ENCODE measurements around the gene MRPL48.
"Not testable (repeated sequence)": the region's sequence is repeated elsewhere in the genome, so short reads cannot be mapped to it uniquely, and the experiment has no call there.

MRPL48 gene

GRCh38 chr11:73839123-73839457 lies 51.4 kb downstream of the MRPL48 start:
- DNase-seq (ENCODE audit: low spot score), result no peak

GRCh38 chr11:73851046-73851764 lies 63.5 kb downstream of the MRPL48 start:
- no peak for DNase-seq (ENCODE audit: low spot score)

- DNase-seq (ENCODE audit: low spot score), result no peak
These were observed 64.4 kb downstream of the MRPL48 start for GRCh38 chr11:73852049-73852448.

GRCh38 chr11:73854680-73855079 lies 67.0 kb downstream of the MRPL48 start:
- no peak for DNase-seq (ENCODE audit: low spot score)

- no peak for DNase-seq (ENCODE audit: low spot score)
These were observed 68.4 kb downstream of the MRPL48 start for GRCh38 chr11:73856031-73856567.

- DNase-seq (ENCODE audit: low spot score), result no peak
These were observed 72.0 kb downstream of the MRPL48 start for GRCh38 chr11:73859671-73860070.

GRCh38 chr11:73860202-73860601 lies 72.5 kb downstream of the MRPL48 start:
- DNase-seq (ENCODE audit: low spot score), result no peak

- no peak for DNase-seq (ENCODE audit: low spot score)
These were observed 75.3 kb downstream of the MRPL48 start for GRCh38 chr11:73862986-73863385.

- no peak for DNase-seq (ENCODE audit: low spot score)
These were observed 78.5 kb downstream of the MRPL48 start for GRCh38 chr11:73866095-73866579.

- DNase-seq (ENCODE audit: low spot score), result no peak
These were observed 78.9 kb downstream of the MRPL48 start for GRCh38 chr11:73866586-73866996.

GRCh38 chr11:73869332-73869949 lies 81.8 kb downstream of the MRPL48 start:
- DNase-seq (ENCODE audit: low spot score), result no peak

GRCh38 chr11:73870261-73870660 lies 82.6 kb downstream of the MRPL48 start:
- DNase-seq (ENCODE audit: low spot score), result no peak

- DNase-seq (ENCODE audit: low spot score), result no peak
These were observed 85.2 kb downstream of the MRPL48 start for GRCh38 chr11:73872749-73873357.

GRCh38 chr11:73875380-73875779 lies 87.7 kb downstream of the MRPL48 start:
- no peak for DNase-seq (ENCODE audit: low spot score)

GRCh38 chr11:73875840-73876239 lies 88.2 kb downstream of the MRPL48 start:
- no peak for DNase-seq (ENCODE audit: low spot score)

GRCh38 chr11:73876424-73877310 lies 89.0 kb downstream of the MRPL48 start, which contains the start of the genes COA4 and PAAF1:
Gene COA4, minus strand, starts transcription at chr11:73876846. Its CDS starts 3,468 bp downstream, at chr11:73873378.
Gene PAAF1, plus strand, starts transcription at chr11:73876999. Its CDS starts 23 bp downstream, at chr11:73877022.
- DNase-seq (ENCODE audit: low spot score), result peak; percentile 98

- no peak for DNase-seq (ENCODE audit: low spot score)
These were observed 91.1 kb downstream of the MRPL48 start for GRCh38 chr11:73878771-73879170.

GRCh38 chr11:73880449-73880848 lies 92.8 kb downstream of the MRPL48 start:
- not testable (repeated sequence) for DNase-seq (ENCODE audit: low spot score)

- DNase-seq (ENCODE audit: low spot score), result no peak
These were observed 96.2 kb downstream of the MRPL48 start for GRCh38 chr11:73883856-73884255.

GRCh38 chr11:73888244-73888643 lies 100.6 kb downstream of the MRPL48 start:
- no peak for DNase-seq (ENCODE audit: low spot score)

GRCh38 chr11:73889019-73889418 lies 101.3 kb downstream of the MRPL48 start:
- DNase-seq (ENCODE audit: low spot score), result no peak

GRCh38 chr11:73889536-73889935 lies 101.9 kb downstream of the MRPL48 start:
- DNase-seq (ENCODE audit: low spot score), result no peak

All from germinal center (tissue), 1 donor.